T-cell (primary cell): ENCODE results near the gene TMBIM6. TPM values are rescaled to one million over a fixed set of nuclear protein-coding genes. Genes with fewer than 3 reads are reported as not detected.
"Not testable (repeated sequence)": the region's sequence is repeated elsewhere in the genome, so short reads cannot be mapped to it uniquely, and the experiment has no call there.

ENCODE experiments used
- ATAC-seq, 4 experiments: fragments of 200-7000 bp in 3 of 4; fragments of 150-1000 bp in 1 of 4; cut with Tn5 transposase; replicated peaks in 1 of 4; 1 replicate in 3 of 4; 2 replicates in 1 of 4; pipeline ENCODE4 v1.10.0; 2021; ENCODE audit warnings: moderate library complexity in 3 of 4, mild to moderate bottlenecking in 2 of 4, moderate number of reproducible peaks in 1 of 4
- CTCF ChIA-PET, 2 donors: fragments of 300-600 bp; sonication (Branson Sonifier 250); formaldehyde crosslinking; loops; one replicate each; lab custom pipeline; 2022; ENCODE audit warnings: antibody characterized with exemption in 2 of 2; lab: Charles Lee
- POLR2A ChIA-PET, 2 donors: fragments of 300-600 bp; sonication (Branson Sonifier 250); formaldehyde crosslinking; loops; one replicate each; lab custom pipeline; 2022; ENCODE audit warnings: antibody characterized with exemption in 2 of 2; lab: Charles Lee
- DNase-seq, 35 experiments: peaks; one replicate each; pipeline versions ENCODE4 v3.0.0 to v3.0.0-alpha.2; 2013 to 2023
- H3K27ac ChIP-seq: one replicate; pipeline ENCODE4 v1.5.1; 2013; ENCODE audit warnings: low read length
- H3K27me3 ChIP-seq, 2 experiments: replicated peaks in 1 of 2; 1 replicate in 1 of 2; 2 replicates in 1 of 2; pipeline versions ENCODE4 v1.6.1 to v1.7.0; 2013; ENCODE audit warnings: low read length in 1 of 2, mixed read lengths in 1 of 2; ENCODE audit not compliant: control insufficient read depth in 2 of 2, insufficient read depth in 2 of 2; ENCODE audit errors: extremely low read depth in 1 of 2
- H3K36me3 ChIP-seq, 2 donors: 1 replicate in 1 of 2; 2 replicates in 1 of 2; pipeline versions ENCODE4 v1.6.1 to v1.7.0; 2013; ENCODE audit warnings: low read length in 1 of 2; ENCODE audit not compliant: control insufficient read depth in 2 of 2, insufficient read depth in 1 of 2; ENCODE audit errors: extremely low read depth in 1 of 2
- H3K4me1 ChIP-seq, 2 experiments: 1 replicate in 1 of 2; 2 replicates in 1 of 2; pipeline versions ENCODE4 v1.6.1 to v1.7.0; 2013; ENCODE audit warnings: low read length in 2 of 2, mixed read lengths in 1 of 2; ENCODE audit not compliant: insufficient read depth in 2 of 2, control insufficient read depth in 1 of 2; ENCODE audit errors: extremely low read depth in 1 of 2
- H3K4me3 ChIP-seq, 2 donors: 1 replicate in 1 of 2; 2 replicates in 1 of 2; pipeline versions ENCODE4 v1.5.1 to v1.7.0; 2013; ENCODE audit warnings: mild to moderate bottlenecking in 2 of 2, low read length in 1 of 2, moderate library complexity in 1 of 2; ENCODE audit not compliant: control insufficient read depth in 1 of 2; ENCODE audit errors: extremely low read depth in 1 of 2
- H3K9me3 ChIP-seq: 2 replicates; pipeline ENCODE4 v1.7.0; 2013
- H3K27ac Mint-ChIP-seq, 2 donors: one replicate each; pipeline ENCODE4 v1.8.0; 2020 to 2021; ENCODE audit warnings: mild to moderate bottlenecking in 2 of 2, mixed read lengths in 2 of 2
- H3K27me3 Mint-ChIP-seq, 2 donors: one replicate each; pipeline ENCODE4 v1.8.0; 2021 to 2022; ENCODE audit warnings: mixed read lengths in 2 of 2
- H3K36me3 Mint-ChIP-seq: one replicate; pipeline ENCODE4 v1.8.0; 2021; ENCODE audit warnings: mixed read lengths
- H3K4me1 Mint-ChIP-seq, 3 donors: one replicate each; pipeline ENCODE4 v1.8.0; 2020 to 2022; ENCODE audit warnings: mixed read lengths in 3 of 3, mild to moderate bottlenecking in 1 of 3
- H3K4me3 Mint-ChIP-seq, 3 donors: one replicate each; pipeline ENCODE4 v1.8.0; 2020 to 2022; ENCODE audit warnings: mild to moderate bottlenecking in 3 of 3, mixed read lengths in 3 of 3, moderate library complexity in 3 of 3
- H3K9me3 Mint-ChIP-seq, 3 donors: one replicate each; pipeline ENCODE4 v1.8.0; 2020 to 2022; ENCODE audit warnings: mixed read lengths in 3 of 3
- WGBS: methylation state at CpG from one replicate; pipeline ENCODE4 v1.1.5; 2013; ENCODE audit warnings: missing lambda C conversion rate; ENCODE audit not compliant: insufficient coverage; 5-methylcytosine and 5-hydroxymethylcytosine counted together
- total RNA-seq, 35 experiments: library from RNA in 6 of 35; stranded (reverse) in 6 of 35; fragments of 120-200 nt in 1 of 35; gene quantifications; one replicate each; pipeline versions ENCODE4 v1.2.1 to v1.2.4 and lab custom pipeline; 2013 to 2026

Gene TMBIM6
- total RNA-seq, 5 donors from 2014 or later (not counting 1 experiment from before 2014, with no cell fraction given) = 333 to 426 (median 401) TPM

DNA sequence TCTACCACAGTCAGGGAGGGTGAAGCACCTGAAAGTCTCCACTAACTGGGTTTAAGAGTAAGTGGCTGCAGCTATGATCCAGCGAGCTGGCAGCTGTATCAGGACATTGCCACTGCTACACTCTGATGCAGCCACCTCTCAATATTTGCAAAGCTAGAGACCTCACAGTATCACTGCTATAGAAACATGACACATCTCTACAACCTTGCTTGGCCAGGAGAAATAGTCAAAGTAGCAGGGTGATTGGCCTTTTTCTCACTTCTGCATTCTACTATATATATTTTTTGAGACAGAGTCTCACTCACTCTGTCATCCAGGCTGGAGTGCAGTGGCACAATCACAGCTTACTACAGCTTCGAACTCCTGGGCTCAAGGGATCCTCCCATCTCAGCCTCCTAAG, 24.8 kb upstream of the TMBIM6 start:
- no peaks in the 10 kb centered on the region for H3K36me3 ChIP-seq
- H3K9me3 Mint-ChIP-seq = no peaks in the 10 kb centered on the region
- H3K4me1 Mint-ChIP-seq = peaks cover 0 to 2% (median 0%) of the 10 kb centered on the region in 3 donors
- H3K36me3 Mint-ChIP-seq = no peaks in the 10 kb centered on the region
- H3K27me3 ChIP-seq = peaks cover 0 to 25% of the 10 kb centered on the region in 2 experiments
- peaks cover 20 to 25% of the 10 kb centered on the region in 2 donors for H3K27me3 Mint-ChIP-seq
- DNase-seq (no peak), ATAC-seq (no peak)
- no peak overlapping the region for H3K4me3 ChIP-seq
- H3K4me3 Mint-ChIP-seq = no peak overlapping the region
- no peak overlapping the region for H3K27ac Mint-ChIP-seq
- no peak overlapping the region for H3K27ac ChIP-seq
- H3K4me1 ChIP-seq = no peaks in the 10 kb centered on the region
- WGBS = no CpG with 5 or more reads among the region's 2 CpGs
- ChIA-PET CTCF (interaction anchor here in 1 of 2 donors (0.7 to 1.1 kb wide), 3 partner anchors 25 to 133 kb away, joined by 3 read pairs; partner anchors contain the start of gene TMBIM6), POLR2A (interaction anchor here in 1 of 2 donors (0.5 kb wide), 1 partner anchor 104 kb away, joined by 5 read pairs; no protein-coding TSS in a partner anchor)
- no peaks in the 10 kb centered on the region for H3K9me3 ChIP-seq

DNA sequence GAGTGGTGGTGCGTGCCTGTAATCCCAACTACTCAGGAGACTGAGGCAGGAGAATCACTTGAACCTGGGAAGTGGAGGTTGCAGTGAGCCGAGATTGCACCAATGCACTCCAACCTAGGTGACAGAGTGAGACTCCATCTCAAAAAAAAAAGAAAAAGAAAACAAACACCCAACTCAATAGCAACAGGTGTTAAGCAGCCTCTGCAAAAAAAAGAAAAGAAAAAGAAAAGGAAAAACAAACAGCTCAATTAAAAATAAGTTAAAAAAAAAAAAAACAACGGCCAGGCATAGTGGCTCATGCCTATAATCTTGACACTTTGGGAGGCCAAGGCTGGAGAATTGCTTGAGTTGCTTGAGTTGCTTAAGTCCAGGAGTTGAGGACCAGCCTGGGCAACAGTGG, 23.6 kb upstream of the TMBIM6 start:
- not testable (repeated sequence) for ATAC-seq, H3K36me3 Mint-ChIP-seq, H3K9me3 Mint-ChIP-seq, DNase-seq, H3K4me3 Mint-ChIP-seq, H3K4me1 Mint-ChIP-seq, H3K27ac Mint-ChIP-seq, H3K4me3 ChIP-seq, H3K9me3 ChIP-seq, H3K36me3 ChIP-seq, H3K27ac ChIP-seq, H3K4me1 ChIP-seq
- POLR2A ChIA-PET = interaction anchor here (0.6 kb wide), 3 partner anchors 123 to 264 kb away, joined by 3 to 6 read pairs (median 5); no protein-coding TSS in a partner anchor
- CTCF ChIA-PET = interaction anchor here (0.6 to 1.1 kb wide), 9 partner anchors 40 to 693 kb away, joined by 3 to 5 read pairs (median 3); no protein-coding TSS in a partner anchor
- WGBS = no CpG with 5 or more reads among the region's 3 CpGs
- H3K27me3 Mint-ChIP-seq = peaks cover 13 to 18% of the 10 kb centered on the region in 2 donors
- H3K27me3 ChIP-seq = peaks cover 0 to 23% of the 10 kb centered on the region in 2 experiments

DNA sequence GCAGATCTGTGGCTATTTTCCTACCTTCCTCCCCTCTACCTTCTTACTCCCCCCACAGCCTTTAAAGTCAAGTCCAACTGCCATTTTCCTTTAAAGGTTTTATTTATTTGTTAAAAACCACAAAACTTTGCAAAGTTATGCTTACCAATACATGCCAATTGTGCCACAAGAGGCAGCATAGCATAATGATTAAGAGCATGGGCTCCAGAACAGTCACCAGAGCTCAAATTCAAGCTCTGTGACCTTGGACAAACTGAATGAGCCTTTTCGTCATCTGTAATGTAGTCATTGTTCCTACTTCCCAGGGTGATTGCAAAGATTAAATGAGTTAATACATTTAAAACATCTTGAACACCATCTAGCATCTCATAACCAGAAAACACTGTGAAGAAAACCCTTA, 21.1 kb upstream of the TMBIM6 start:
- CTCF ChIA-PET = interaction anchor here in 1 of 2 donors (0.5 kb wide), 1 partner anchor 20 kb away, joined by 3 read pairs; no protein-coding TSS in a partner anchor
- Mint-ChIP-seq H3K27me3 (peaks cover 12 to 18% of the 10 kb centered on the region in 2 donors), H3K4me3 (no peak overlapping the region), H3K4me1 (peaks cover 0 to 2% (median 0%) of the 10 kb centered on the region in 3 donors), H3K36me3 (no peaks in the 10 kb centered on the region), H3K27ac (no peak overlapping the region), H3K9me3 (no peaks in the 10 kb centered on the region)
- H3K27ac ChIP-seq = no peak overlapping the region
- no peaks in the 10 kb centered on the region for H3K36me3 ChIP-seq
- no CpG with 5 or more reads among the region's 1 CpG for WGBS
- POLR2A ChIA-PET = interaction anchor here in 1 of 2 donors (0.7 kb wide), 1 partner anchor 271 kb away, joined by 4 read pairs; no protein-coding TSS in a partner anchor
- no peaks in the 10 kb centered on the region for H3K4me1 ChIP-seq
- peaks cover 0 to 19% of the 10 kb centered on the region in 2 experiments for H3K27me3 ChIP-seq
- DNase-seq (no peak), ATAC-seq (peak in 1 of 4 experiments; percentile 27)
- H3K4me3 ChIP-seq = no peak overlapping the region
- no peaks in the 10 kb centered on the region for H3K9me3 ChIP-seq

DNA sequence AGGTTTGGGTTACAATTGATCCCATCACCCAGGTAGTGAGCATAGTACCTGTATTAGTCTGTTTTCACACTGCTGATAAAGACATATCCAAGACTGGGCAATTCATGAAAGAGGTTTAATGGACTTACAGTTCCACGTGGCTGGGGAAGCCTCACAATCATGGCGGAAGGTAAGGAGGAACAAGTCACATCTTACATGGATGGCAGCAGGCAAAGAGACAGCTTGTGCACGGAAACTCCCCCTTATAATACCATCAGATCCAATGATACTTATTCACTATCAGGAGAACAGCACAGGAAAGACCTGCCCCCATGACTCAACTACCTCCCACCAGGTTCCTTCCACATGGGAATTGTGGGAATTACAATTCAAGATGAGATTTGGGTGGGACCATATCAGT, 20.0 kb upstream of the TMBIM6 start:
- H3K27me3 ChIP-seq = peaks cover 0 to 12% of the 10 kb centered on the region in 2 experiments
- not testable (repeated sequence) for H3K36me3 Mint-ChIP-seq, DNase-seq, ATAC-seq, H3K4me3 ChIP-seq, H3K27ac ChIP-seq, H3K9me3 ChIP-seq, H3K27ac Mint-ChIP-seq, H3K4me1 ChIP-seq, H3K9me3 Mint-ChIP-seq, H3K36me3 ChIP-seq, H3K4me1 Mint-ChIP-seq, H3K4me3 Mint-ChIP-seq
- peaks cover 12 to 16% of the 10 kb centered on the region in 2 donors for H3K27me3 Mint-ChIP-seq
- CTCF ChIA-PET = interaction anchor here in 1 of 2 donors (0.6 kb wide), 1 partner anchor 93 kb away, joined by 5 read pairs; no protein-coding TSS in a partner anchor
- WGBS = 83% methylated on average over 2 of the region's 3 CpGs
- POLR2A ChIA-PET = interaction anchor here in 1 of 2 donors (0.6 kb wide), 1 partner anchor 97 kb away, joined by 4 read pairs; no protein-coding TSS in a partner anchor

DNA sequence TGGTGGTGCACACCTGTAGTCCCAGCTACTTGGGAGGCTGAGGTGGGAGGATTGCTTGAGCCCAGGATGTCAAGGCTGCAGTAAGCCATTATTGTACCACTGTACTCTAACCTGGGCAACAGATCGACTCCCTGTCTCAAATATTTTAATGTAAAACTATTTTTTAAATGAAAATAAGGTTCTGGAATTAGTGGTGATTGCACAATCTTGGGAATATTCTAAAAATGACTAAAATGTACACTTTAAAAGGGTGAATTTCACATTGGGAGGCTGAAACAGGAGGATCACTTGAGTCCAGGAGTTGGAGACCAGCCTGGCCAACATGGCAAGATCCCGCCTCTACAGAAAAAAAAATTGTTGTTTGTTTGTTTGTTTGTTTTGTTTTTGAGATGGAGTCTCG, 12.9 kb upstream of the TMBIM6 start:
- Mint-ChIP-seq H3K4me1 (no peaks in the 10 kb centered on the region), H3K27ac (no peak overlapping the region), H3K4me3 (no peak overlapping the region), H3K9me3 (no peaks in the 10 kb centered on the region), H3K36me3 (no peaks in the 10 kb centered on the region), H3K27me3 (peaks cover 12 to 14% of the 10 kb centered on the region in 2 donors)
- DNase-seq = no peak
- Histone ChIP-seq H3K4me3 (no peak overlapping the region), H3K36me3 (no peaks in the 10 kb centered on the region), H3K27ac (no peak overlapping the region), H3K4me1 (no peaks in the 10 kb centered on the region), H3K9me3 (no peaks in the 10 kb centered on the region), H3K27me3 (peaks cover 0 to 6% of the 10 kb centered on the region in 2 experiments)
- ChIA-PET POLR2A (no interaction called here), CTCF (no interaction called here)
- WGBS = 82% methylated on average over 2 of the region's 3 CpGs
- no peak for ATAC-seq

DNA sequence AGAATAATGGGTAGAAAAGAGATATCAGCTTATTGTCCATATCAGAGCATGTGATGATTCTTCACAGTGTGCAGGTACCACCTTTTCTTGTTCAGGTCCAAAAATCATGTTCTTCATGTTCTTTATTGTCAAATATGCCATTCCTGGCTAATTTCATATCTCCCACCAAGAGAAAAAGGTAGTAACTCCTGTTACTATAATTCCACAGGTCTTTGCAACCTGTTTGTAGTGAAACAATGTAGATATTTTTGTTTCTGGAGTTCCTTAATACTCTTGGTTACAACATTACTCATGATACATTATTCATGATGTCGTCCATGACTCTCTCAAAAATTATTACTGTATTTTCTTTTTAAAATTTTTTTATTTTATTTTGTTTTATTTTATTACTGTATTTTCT, 11.3 kb upstream of the TMBIM6 start:
- H3K27ac ChIP-seq = no peak overlapping the region
- no peaks in the 10 kb centered on the region for H3K9me3 ChIP-seq
- Mint-ChIP-seq H3K4me1 (peaks cover 0 to 2% (median 0%) of the 10 kb centered on the region in 3 donors), H3K9me3 (peaks cover 0 to 2% (median 0%) of the 10 kb centered on the region in 3 donors), H3K27ac (no peak overlapping the region), H3K27me3 (peaks cover 4 to 7% of the 10 kb centered on the region in 2 donors), H3K36me3 (peaks cover 3% of the 10 kb centered on the region), H3K4me3 (no peak overlapping the region)
- ChIA-PET CTCF (interaction anchor here in 1 of 2 donors (0.5 kb wide), 1 partner anchor 43 kb away, joined by 4 read pairs; no protein-coding TSS in a partner anchor), POLR2A (no interaction called here)
- H3K36me3 ChIP-seq = no peaks in the 10 kb centered on the region
- DNase-seq (no peak), ATAC-seq (no peak)
- H3K4me3 ChIP-seq = no peak overlapping the region
- peaks cover 0 to 2% of the 10 kb centered on the region in 2 experiments for H3K27me3 ChIP-seq
- no peaks in the 10 kb centered on the region for H3K4me1 ChIP-seq
- whole genome bisulfite sequencing = no CpG with 5 or more reads among the region's 1 CpG
